B cell (primary cell): ENCODE results near the gene EPHB1.

Experiments used
- CTCF ChIP-seq: fragments of 200-600 bp; IDR thresholded peaks from one replicate; pipeline ENCODE4 v1.8.0; 2022; ENCODE audit warnings: antibody characterized with exemption, mild to moderate bottlenecking
- EZH2 ChIP-seq: IDR thresholded peaks from 2 replicates; pipeline ENCODE4 v1.6.1; 2012; ENCODE audit warnings: borderline replicate concordance, low read depth, mild to moderate bottlenecking, moderate library complexity, low read length; ENCODE audit not compliant: insufficient read depth, poor library complexity, severe bottlenecking

GRCh38 chr3:135142530-135142929 is 347.5 kb downstream of the EPHB1 start:
- TF ChIP-seq CTCF (no peak), EZH2 (no peak)
